ENCODE data around the gene HOXA7. TPM values are rescaled to one million over a fixed set of nuclear protein-coding genes. Genes with fewer than 3 reads are reported as not detected.

The HOXA7 gene
- total RNA-seq, 1 donor from 2014 or later, result not detected

DNA sequence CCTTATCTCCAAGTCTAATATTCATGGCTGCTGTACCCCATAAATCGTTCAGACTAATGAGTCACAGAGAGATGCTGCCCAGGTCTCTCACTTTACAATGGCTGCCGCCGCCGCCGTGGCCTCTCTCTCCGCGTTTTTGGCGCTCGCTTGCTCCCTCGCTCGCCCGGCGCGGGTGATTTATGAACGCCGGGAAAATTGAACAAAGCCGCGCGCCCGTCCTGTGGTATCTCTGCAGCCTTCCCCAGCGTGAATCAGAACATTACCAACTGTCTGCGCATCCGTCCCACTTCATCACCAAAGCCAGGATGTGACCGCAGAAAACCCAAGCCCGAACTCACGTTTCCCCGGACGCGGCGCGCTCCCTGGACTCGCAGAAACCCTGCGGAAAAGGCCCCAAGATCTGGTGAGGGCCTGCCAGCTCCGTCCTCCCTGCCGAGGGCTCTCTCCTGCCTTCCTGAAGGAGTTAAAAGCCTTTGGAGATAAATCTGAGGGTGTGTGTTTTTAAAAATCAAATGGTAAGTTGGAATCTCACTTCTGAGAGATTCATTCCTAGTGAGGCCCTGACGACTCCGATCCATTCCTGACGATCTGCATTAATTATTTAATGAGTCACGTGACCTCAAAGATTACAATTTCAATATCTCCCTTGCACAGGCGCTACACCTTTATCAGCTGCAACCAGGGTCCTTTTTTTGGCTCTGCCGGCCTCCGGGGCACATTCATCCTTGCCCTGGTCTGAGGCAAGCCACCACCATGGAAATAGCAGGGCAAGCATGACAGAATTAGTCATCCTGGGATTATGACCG lies 32.2 kb downstream of the HOXA7 start:
- ATAC-seq (no peak), DNase-seq (ENCODE audit: low spot score) (peak; percentile 42)

DNA sequence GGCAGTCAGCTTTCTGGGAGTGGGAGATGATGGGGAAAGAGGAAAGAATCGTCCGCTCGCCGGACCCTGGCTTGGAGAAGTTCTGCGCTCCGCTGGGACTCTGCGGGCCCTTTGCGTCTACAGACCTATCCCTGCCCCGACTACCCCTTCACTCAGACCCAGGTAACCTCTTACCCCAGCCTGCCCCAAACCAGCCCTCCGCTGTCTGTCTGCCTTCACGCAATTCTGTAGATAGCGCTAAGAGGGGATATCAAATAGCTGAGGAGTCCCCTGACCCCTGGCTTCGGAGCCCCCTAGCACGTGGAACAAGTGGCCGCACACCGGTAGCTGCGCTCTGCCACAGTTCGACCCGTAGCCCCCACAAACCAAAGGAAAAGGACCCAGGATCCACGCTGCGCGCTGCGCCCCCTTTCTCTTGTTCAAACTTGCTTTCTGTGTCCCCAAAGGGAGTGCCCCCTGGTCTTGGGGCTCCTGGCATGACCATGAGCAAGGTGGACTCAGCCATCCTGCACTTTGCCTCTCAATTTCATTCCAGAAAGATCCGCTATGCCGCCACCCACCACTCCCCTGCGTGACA lies 32.9 kb downstream of the HOXA7 start:
- peak; percentile 40 for DNase-seq (ENCODE audit: low spot score)
- no peak for ATAC-seq

DNA sequence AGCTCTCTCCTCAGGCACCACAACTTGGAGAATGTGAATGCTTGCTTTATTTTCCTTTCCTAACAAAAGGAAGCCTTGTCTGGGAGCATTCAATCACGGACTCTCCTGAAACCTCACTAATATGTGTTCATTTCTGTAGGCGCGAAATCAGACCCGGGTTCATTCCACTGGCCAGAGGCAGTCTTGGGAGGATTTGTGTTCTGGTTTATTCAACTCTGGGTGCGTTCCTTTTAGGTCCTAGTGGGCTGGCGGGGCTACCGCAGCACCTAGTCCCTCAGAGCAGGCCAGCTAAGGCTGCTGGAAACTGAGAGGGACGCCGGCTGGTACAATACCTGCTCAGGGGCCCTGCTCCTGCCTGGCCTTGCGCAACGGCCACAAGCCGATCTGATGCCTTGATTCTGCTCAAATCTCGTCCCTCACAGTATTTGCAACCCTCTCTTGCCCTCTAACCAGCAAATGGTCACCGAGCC lies 33.4 kb downstream of the HOXA7 start:
- no peak for ATAC-seq

DNA sequence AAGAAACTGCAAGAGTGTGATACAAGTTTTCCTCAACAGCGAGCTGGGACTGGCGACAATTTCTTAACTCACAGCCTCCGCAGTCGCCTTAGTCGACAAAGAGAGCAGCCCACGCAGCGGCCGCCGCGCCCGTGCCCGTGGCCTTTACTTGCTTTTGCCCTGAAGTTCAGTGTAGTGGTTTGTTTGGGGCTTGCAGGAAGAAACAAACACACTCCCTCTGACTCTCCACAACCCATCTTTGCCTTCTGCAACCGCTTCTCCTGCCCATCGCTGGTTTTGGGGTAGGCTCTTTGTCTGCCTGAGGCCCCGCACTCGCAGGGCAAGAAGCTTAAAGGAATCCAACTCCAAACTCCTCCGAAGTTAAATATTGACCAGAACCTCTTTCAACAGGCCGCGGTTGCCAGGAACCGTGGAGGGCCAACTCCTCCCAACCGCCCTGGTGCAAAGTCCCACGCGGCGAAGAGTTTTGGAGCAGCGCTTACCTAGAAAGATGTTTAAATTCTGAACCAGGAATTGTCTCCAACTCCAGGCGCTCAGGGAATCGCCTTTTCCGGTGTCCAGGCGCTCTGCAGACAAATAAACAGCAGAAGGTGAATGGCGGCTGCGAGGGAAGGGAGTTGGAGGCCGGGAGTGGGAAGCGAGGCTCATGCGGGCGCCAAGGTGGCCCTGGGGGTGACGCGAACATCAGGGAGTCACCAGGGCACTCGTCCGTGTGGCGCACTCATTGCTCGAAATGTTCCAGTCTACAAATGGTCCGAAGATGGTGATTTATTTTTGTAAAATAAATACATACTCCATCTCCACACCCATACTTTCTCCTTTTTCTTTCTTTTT lies 34.2 kb downstream of the HOXA7 start:
- DNase-seq (ENCODE audit: low spot score), result peak; percentile 76
- peak; percentile 76 for ATAC-seq

More for the DNA sequence above, 33.4 kb downstream of the HOXA7 start:
- peak; percentile 44 for DNase-seq (ENCODE audit: low spot score)

DNA sequence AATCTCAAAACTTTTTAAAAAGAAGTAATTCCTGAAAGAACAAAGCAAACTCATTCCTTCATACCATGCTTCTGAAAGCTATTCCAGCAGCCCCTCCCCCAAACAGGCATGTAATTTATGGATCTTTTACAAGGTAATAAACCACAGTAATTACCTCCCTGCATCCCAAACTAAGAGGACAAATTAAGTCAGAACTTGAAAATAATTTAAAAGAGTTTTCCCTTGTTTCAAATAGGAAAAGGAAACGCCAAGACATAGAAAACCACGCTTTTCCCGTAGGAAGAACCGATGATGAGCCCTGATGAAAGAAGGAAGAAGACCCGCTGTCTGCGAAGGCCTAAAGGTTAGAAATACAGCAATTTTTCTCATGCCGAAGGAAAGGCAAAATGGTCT lies 34.8 kb downstream of the HOXA7 start:
- no peak for DNase-seq (ENCODE audit: low spot score)
- ATAC-seq, result no peak

DNA sequence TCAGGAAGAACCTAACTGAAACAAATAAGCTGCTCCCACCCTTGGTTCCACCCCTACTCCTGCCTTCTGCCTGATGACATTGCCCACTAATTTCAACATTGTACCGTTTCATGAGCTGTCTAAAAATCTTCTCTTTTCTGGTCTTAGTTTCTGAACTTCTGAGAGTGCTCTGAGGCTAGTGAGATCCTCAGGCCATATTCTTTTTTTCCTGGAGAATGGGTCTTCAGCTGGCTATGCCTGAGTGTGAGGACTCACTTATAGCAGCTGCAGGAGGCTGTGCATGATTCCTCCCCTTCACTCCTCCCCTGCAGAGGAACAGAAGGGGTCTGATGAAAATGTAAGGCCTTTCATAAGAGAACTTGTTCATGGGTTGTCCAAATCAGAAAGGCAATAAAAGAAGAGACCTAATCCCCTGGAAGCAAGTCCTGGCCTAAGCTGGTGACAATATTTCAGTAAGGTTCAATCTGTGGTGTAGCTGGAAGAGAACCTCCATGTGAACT lies 37.0 kb downstream of the HOXA7 start:
- ATAC-seq (no peak), DNase-seq (ENCODE audit: low spot score) (peak; percentile 16)

DNA sequence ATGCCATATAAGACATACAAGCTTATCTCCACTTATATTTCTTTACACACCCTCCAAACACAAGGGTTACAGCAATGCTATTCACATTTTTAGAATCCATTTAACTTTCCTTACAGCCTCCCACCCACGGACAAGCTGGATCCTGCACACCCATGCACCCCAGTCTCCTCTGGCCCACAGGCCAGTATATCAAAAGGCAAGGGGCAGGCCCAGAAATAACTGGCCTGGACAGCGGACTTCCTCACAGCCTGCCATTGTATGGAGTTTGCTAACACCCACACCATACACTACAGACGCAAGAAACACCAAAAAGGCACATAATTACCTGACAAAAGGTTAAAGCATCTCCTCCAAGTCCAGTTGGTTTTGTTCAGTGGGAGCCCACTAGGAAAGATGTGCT lies 37.9 kb downstream of the HOXA7 start:
- no peak for ATAC-seq
- peak; percentile 22 for DNase-seq (ENCODE audit: low spot score)

DNA sequence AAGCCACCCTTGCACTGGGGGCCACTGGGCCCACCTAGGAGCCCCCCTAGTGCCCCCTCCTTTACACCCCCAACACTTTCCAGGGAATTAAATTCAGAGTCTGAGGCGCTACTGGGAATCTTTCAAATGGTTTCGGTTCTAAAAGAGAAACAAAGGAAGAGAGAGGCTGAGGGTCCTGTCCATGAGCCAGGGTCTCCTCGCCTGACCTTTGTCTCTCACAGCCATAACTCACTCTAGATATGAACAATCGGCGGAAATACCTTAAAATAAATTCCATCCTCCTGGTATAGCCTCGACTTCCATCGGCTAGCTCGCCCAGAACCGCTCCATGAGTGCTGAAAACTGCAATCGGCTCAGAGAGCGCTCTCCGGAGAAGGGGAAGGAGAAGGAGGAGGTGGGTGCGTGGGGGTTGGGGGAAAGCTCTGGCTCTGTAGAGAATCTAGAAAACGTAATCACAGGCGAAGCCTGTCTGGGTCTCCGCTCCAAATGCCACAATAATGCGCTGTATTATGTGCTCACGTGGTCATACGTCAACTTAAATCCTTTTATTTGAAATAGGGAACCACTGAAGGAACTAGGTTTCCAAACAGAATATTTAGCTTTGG lies 38.5 kb downstream of the HOXA7 start:
- DNase-seq (ENCODE audit: low spot score), result peak; percentile 38
- ATAC-seq, result no peak

DNA sequence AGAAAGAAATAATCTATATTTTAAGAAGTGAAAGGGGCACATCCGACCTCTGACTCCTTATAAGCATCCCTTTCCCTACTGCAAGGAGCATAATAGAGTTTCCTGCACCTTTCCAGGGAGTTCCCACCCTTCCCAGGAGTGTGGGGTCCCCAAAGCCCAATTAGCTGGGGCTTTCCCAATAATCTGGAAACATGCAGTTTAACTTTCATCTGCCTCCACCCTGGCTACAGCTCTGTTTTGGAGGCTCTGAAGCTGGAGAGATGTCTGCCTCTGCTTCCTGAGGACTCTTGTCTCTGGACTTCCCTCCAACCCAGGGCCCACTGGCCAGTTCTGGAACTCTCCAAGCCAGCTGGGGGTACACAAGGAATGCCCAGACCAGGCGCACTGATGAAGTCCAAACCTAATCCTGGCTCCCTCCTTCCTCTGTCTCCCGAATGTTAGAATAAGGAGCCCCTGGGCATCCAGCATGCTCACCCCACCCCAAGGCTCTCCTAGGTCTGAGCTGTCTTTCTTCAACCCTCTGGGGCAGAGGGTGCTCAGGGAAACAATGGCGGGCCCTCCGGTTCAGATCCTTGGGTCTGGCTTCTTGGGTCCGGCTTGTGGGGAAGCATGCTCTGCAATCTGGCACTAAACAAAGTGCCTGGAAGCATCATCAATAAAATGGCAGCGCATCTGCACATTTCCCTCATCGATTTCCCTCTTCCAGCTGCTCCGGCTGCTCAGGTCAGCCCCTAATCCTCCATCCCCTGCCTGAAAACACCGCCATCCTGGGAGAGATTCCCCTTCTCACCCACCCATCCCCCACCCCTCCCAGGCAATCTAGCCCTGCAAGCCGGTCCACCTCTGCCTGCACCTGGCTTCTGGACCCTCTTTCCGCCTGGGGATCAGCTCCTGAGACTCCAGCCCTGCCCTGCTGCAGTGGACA lies 39.3 kb downstream of the HOXA7 start:
- ATAC-seq, result no peak
- peak; percentile 30 for DNase-seq (ENCODE audit: low spot score)

DNA sequence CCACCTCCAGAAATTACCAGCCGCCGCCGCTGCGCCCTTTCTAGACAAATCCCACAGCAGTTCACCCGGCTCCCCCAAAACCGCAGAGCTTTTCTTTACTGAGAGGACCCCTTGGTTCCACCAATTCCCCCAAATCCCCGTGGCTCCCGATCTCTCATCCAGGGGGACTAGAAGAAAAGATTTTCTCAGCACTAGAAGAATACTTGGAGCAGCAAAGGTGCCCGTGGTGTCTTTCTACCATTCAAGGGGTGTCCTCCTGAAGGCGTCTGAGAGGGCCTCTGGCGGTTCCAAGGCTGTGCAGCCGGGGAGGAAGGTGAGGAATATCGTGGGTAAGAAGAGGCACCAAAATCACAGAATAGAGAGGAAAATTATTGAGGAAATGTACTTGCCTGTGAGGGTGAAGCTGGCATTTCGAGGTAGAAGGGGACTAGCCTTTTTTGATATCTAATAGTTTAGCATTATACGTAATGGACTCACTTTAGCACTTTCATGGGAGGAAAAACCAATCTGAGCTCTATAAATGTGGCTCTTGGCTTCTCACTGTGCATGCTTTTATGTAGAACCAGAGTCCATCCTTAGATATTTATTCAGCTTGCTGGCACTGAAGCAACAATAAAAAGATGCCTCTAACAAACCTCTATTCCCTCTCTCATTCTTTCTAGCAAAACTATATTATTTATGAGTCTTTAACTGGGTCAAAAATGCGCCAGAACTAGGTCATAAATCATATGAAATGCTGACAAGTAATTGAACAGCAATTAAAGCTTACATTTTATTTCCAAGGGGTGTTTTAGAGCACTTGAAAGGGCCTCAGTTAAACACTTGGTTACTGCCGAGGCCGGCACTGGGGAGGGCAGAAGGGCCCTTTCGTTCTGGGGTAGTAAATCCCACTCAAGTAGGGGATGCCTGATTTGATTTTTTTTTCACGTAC lies 40.2 kb downstream of the HOXA7 start:
- DNase-seq (ENCODE audit: low spot score) (peak; percentile 18), ATAC-seq (no peak)

DNA sequence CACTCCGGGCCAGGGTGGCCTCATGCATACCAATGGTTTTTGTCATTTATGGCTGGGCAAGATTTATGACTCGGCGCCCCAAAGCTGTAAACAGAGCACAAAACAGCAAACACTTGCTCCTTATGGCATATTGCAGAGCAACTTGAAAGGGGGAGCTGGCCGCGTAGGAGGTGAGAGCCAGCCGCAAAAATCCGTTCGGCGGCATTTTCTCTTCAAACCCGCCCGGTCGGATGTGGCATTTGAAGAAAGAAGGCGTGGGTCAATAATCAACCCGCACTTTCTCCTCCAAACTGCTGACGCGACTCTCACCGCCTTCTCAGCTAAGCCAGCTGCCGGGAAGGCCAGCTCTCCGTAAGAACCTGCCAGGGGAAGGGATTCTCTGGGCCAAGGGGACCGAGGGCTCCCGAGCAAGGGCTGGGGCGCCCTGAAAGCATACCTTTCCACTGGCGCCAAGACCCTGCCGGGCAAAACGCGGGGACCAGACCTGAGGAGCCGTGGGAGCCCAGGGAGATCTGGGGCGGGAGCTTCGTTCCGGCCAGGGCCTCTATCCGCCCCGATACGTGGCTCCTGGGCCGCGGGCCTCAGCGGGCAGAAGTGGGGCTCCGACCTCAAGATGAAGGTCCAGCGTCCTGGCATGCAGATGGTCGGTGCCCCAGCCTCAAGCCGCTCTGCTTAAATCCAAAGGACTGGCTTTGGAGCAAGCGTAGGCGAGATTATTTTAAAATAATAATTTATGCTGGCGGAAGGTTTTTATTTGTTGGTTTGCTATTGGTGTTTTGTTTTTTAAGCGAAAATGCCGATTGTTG lies 41.1 kb downstream of the HOXA7 start:
- no peak for DNase-seq (ENCODE audit: low spot score)
- ATAC-seq, result no peak

DNA sequence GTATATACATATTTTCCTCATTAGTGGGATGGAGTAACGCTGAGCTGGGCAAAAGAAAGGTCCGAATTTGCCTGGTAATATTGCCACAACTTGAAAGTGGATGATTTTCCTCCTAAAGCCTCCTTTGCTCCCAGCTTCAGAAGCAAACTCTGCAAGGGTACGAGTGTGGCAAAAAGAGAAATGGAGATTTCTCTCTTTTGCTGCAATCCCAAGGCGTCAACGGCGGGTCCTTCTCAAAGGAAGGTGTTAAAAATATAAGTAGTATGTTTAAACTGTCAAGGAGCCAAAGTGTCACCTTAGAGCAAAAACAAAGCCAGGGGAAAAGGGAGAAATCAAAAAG lies 41.6 kb downstream of the HOXA7 start:
- no peak for ATAC-seq

DNA sequence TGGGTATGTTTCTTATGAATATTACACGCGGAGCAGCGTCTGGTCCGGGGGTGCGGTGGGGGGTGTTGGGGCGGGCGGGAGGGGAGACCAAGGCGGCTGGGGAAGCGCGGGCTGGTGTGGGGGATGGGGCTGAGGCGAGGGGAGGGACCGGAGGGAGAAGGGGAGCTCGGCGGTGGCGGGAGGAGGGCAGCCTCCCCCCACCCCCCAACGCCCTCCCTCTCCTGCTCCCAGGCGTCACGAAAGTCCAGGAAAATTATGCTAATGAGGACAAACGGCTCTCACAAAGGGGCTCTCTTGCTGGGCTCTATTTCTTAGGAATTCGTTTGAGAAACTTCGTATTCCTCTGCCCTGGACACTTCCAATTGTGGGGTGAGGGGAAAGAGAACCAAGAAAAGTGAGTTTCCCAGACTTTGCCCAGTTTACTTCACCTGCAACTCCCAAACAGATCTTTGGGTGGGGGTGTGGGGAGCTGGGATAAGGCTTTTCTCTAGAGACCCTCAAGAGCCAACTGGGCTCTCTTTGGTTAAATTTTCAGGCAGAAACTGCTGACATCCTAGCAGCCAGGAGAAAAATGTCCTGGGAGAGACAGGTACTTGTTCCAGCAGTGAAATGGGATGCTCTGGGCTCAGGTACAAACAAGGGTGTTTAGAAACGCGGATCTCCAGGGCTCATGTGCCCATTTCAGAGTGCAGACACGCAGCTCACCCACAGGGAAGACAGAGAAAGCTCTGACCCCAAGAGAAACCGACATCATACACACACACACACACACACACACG lies 42.3 kb downstream of the HOXA7 start:
- ATAC-seq (peak; percentile 50), DNase-seq (ENCODE audit: low spot score) (no peak)

More for the DNA sequence above, 41.6 kb downstream of the HOXA7 start:
- no peak for DNase-seq (ENCODE audit: low spot score)

DNA sequence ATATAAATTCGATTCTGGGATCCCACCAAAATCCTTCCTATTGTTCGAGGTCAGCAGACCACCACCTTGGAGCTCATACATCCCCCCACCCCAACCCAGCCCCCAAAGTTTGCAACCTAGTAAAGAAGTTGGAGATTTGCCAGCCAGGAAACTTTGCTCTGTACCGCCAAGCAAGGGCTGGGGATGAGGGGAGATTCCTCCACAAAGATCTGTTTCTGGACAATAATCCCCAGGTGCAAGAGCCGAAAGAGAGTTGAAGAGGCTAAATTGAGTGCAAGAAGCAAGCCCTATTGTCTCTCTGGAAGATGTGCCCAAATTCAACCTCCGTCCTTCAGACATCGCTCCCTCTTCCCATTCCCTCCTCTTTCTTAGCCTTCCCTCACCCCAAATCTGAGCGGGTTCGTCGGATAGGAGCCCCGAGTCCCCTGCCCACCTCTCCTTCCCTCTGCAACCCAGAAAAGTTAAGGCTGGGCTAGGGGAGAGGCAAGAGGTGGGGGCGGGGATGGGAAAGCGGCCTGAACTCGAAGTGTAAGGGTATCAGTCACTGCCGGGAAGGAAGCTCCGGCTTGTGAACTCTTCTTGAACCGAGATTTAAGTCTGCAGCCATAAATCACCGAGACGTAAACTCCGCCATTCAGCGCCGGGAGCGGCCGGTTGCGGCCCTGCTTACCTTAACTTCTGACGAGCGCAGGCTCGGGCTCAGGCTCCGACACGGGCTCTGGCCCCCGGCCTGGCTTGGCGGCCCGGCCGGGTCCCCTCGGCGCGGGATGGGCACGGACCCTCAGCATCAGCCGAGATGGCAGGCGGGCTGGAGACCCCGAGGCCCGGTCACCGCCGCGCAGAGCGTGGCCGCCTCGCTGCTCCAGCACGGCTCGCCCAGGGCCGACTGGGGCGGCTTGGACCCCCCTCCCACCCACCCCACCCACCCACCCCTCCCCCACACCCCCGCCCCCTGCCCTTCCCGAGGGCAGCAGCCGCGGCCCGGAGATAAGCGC lies 43.2 kb downstream of the HOXA7 start:
- peak; percentile 53 for ATAC-seq
- no peak for DNase-seq (ENCODE audit: low spot score)

DNA sequence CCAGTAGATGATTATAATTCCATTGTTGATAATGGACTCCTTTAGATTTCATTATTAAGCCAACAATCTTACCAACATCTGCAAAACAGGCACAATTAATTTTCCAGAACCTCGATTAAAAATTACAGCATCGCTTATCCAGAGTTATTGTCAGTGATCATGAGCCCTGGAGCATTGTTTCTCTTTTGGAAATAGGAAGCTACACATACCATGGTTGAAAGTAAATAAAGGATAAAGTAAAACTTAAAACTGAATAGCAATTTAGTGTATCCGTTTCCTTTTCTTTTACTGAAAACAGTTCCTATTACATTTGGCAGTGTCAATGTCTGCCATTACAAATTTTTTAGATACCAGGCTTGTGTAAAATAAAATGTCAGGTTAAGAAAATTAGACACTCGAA lies 44.1 kb downstream of the HOXA7 start:
- DNase-seq (ENCODE audit: low spot score) (no peak), ATAC-seq (no peak)

DNA sequence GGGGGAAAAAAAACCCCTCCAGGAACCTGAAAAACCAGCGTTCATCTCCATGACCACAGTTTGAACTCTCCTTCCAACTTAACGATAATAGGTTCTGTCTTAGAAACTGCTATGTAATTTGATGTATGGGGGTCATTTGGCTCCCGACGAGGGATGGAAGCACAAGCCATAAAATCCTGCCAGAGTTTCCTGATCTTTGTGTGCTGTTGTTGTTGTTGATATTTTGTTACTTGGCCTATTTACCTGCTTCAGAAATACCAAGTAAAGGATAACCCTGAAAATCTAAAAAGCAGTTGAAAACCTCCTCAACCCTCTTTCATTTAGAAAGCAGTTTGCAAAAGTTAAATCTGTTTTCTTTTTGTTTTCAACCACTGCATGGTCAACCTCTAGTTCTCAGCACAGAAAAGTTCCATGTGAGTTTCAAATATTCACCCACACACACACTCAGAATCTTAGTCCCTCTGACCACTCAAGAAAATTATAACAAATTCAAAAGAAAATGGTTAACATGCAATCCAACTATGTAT lies 44.7 kb downstream of the HOXA7 start:
- ATAC-seq, result no peak

More for the DNA sequence above, 44.7 kb downstream of the HOXA7 start:
- DNase-seq (ENCODE audit: low spot score), result no peak
